SK-N-MC (cell line): ENCODE results near the gene RNASEL.

Experiments
- EZH2 ChIP-seq: fragments of 200-600 bp; sonication (generic); IDR thresholded peaks from one replicate; pipeline ENCODE4 v1.6.1; 2017; ENCODE audit warnings: antibody characterized with exemption
- FOXP2 ChIP-seq: optimal IDR thresholded peaks from 2 replicates; pipeline ENCODE3; 2011; ENCODE audit warnings: mild to moderate bottlenecking, moderate library complexity; ENCODE audit not compliant: insufficient read depth; ENCODE audit errors: extremely low read length, control extremely low read depth
- POLR2AphosphoS5 ChIP-seq: IDR thresholded peaks from 2 replicates; pipeline ENCODE4 v1.6.1; 2012; ENCODE audit warnings: mild to moderate bottlenecking, low read depth, low read length, borderline replicate concordance

DNA sequence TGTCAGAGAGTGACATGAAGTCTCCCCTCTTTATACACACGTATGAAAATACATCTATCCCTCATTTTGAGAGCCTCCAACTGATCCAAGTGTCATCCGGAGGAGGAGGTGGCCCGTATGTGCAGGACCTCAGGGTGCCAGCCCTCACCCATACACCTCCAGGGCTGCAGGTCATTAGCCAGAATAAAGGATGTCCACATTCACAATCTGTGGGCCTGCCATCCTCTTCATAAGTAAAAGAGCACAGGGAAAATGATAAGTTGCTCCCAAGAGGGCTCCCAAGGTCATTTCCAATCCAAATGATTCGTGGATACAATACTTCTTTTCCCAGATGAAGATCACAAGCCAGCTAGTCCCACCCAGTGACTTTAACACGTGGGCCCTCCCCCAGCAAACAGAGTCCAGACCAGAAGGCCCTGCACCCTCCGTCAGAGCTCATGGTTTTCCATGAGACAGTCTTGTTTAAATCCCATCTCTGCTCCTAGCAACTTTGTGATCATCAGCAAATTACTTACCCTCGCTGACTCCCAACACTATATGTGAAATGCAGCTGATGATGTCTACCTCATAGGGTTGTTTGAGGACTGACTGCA, 28.6 kb downstream of the RNASEL start:
- TF ChIP-seq EZH2 (no peak), POLR2AphosphoS5 (no peak), FOXP2 (no peak)
